K562 (cell line): ENCODE results near the gene ATG7.

ENCODE experiments used
- CREB1 ChIP-seq, 2 experiments: sonication (generic) in 1 of 2; formaldehyde crosslinking in 1 of 2; IDR thresholded peaks; 2 replicates each; pipeline versions ENCODE4 v1.6.1 to v1.8.0; 2012 to 2022; ENCODE audit warnings: inconsistent platforms in 1 of 2, mild to moderate bottlenecking in 1 of 2, missing genetic modification reagents in 1 of 2, moderate library complexity in 1 of 2
- KAT8 ChIP-seq: fragments of 450-650 bp; IDR thresholded peaks from 2 replicates; pipeline ENCODE4 v1.6.1; 2016; ENCODE audit warnings: low read depth, mild to moderate bottlenecking
- PATZ1 ChIP-seq: fragments of 250-450 bp; sonication (Bioruptor Pico); IDR thresholded peaks from 2 replicates; pipeline ENCODE4 v1.5.0; 2020; ENCODE audit warnings: mild to moderate bottlenecking, borderline replicate concordance
- PML ChIP-seq: IDR thresholded peaks from 2 replicates; pipeline ENCODE4 v1.6.1; 2012; ENCODE audit warnings: low read length, inconsistent platforms
- RFX1 ChIP-seq: fragments of 450-650 bp; IDR thresholded peaks from 2 replicates; pipeline ENCODE4 v1.6.1; 2016; ENCODE audit warnings: mild to moderate bottlenecking, moderate library complexity
- SAFB2 ChIP-seq: fragments of 200-400 bp; formaldehyde crosslinking; IDR thresholded peaks from 2 replicates; pipeline ENCODE4 v1.6.1; 2018; ENCODE audit warnings: borderline replicate concordance, low read length, low read depth, moderate library complexity; ENCODE audit not compliant: severe bottlenecking
- SAP30 ChIP-seq: fragments of 200-600 bp; sonication (generic); IDR thresholded peaks from 2 replicates; pipeline ENCODE4 v1.6.1; 2012; ENCODE audit warnings: borderline replicate concordance, low read depth, mild to moderate bottlenecking, moderate library complexity, low read length, control low read depth, inconsistent platforms; ENCODE audit not compliant: insufficient read depth, poor library complexity, severe bottlenecking
- TEAD4 ChIP-seq, 2 experiments: sonication (generic) in 1 of 2; formaldehyde crosslinking in 1 of 2; IDR thresholded peaks; 2 replicates each; pipeline versions ENCODE4 v1.6.1 to v1.8.0; 2012 to 2022; ENCODE audit warnings: borderline replicate concordance in 1 of 2, inconsistent platforms in 1 of 2, low read length in 1 of 2, mild to moderate bottlenecking in 1 of 2, missing genetic modification reagents in 1 of 2
- ZBTB49 ChIP-seq: sonication (generic); formaldehyde crosslinking; IDR thresholded peaks from 2 replicates; pipeline ENCODE4 v1.8.0; 2022; ENCODE audit warnings: missing genetic modification reagents, mild to moderate bottlenecking, borderline replicate concordance
- ZC3H4 ChIP-seq: sonication (generic); formaldehyde crosslinking; IDR thresholded peaks from 2 replicates; pipeline ENCODE4 v1.9.0; 2021; ENCODE audit warnings: missing genetic modification reagents, borderline replicate concordance

- TF ChIP-seq KAT8, result no peak
- TF ChIP-seq PATZ1, result no peak
- no peak; the same call in 1 of the 2 replicates for TF ChIP-seq RFX1
- TF ChIP-seq ZBTB49 (CRISPR knock-in tag), result no peak
- no peak for TF ChIP-seq PML
- TF ChIP-seq TEAD4 (IDR thresholded peaks at IDR 0.05; ENCODE audit: low read length), result no peak
- no peak for TF ChIP-seq TEAD4 (CRISPR knock-in tag; IDR thresholded peaks at IDR 0.05; ENCODE audit: borderline replicate concordance)
- no peak for TF ChIP-seq ZC3H4 (CRISPR knock-in tag)
- TF ChIP-seq SAP30, result no peak
- no peak for TF ChIP-seq CREB1 (IDR thresholded peaks at IDR 0.05)
- TF ChIP-seq CREB1 (CRISPR knock-in tag; IDR thresholded peaks at IDR 0.05), result no peak
- no peak for TF ChIP-seq SAFB2
Measured at GRCh38 chr3:11478167-11478566, 206.0 kb downstream of the ATG7 start.
